HepG2 (cell line): ENCODE data around the gene EHD4. TPM values are rescaled to one million over a fixed set of nuclear protein-coding genes. Genes with fewer than 3 reads are reported as not detected.

Experiments
- ATAC-seq: fragments of 200-7000 bp; cut with Tn5 transposase; 3 replicates; pipeline ENCODE4 v1.9.1; 2020; ENCODE audit warnings: mild to moderate bottlenecking, moderate library complexity
- BruUV-seq: library from RNA; stranded (reverse); fragments of 400-500 nt; replicated peaks from 2 replicates; lab custom pipeline; 2021; lab: Mats Ljungman, UMichigan
- CTCF ChIA-PET: fragments of 300-600 bp; formaldehyde crosslinking; extraction: SDS; loops from one replicate; lab custom pipeline; 2021; ENCODE audit warnings: low total read pairs, inconsistent platforms, low intra/inter-chr PET ratio; lab: Yijun Ruan, JAX
- POLR2A ChIA-PET: fragments of 350-600 bp; sonication (Branson Sonifier 250); formaldehyde crosslinking; loops from one replicate; lab custom pipeline; 2020; ENCODE audit warnings: antibody characterized with exemption, inconsistent platforms; lab: Yijun Ruan, JAX
- DNase-seq: peaks from one replicate; pipeline ENCODE4 v3.0.0-alpha.2; 2015; ENCODE audit warnings: low spot score
- FAIRE-seq: peaks from 3 replicates; lab custom pipeline; 2011; peaks lifted over from hg19 to GRCh38; lab: Jason Lieb, UNC
- H2AFZ ChIP-seq: one replicate; pipeline ENCODE4 v1.6.1; 2011; ENCODE audit warnings: low read length, inconsistent platforms
- H3K27ac ChIP-seq: fragments of 300-600 bp; 3 replicates; pipeline ENCODE4 v1.8.0; 2011; ENCODE audit warnings: mixed run types, mild to moderate bottlenecking, mixed read lengths, low read length, inconsistent platforms; ENCODE audit not compliant: insufficient read depth; ENCODE audit errors: extremely low read length
- H3K27me3 ChIP-seq, 2 experiments: fragments of 200-600 bp in 1 of 2; 2 replicates in 1 of 2; 3 replicates in 1 of 2; pipeline versions ENCODE4 v1.6.0 to v1.8.0; 2011; ENCODE audit warnings: low read length in 2 of 2, mild to moderate bottlenecking in 2 of 2, moderate library complexity in 2 of 2, inconsistent platforms in 1 of 2; ENCODE audit not compliant: insufficient read depth in 2 of 2, control insufficient read depth in 1 of 2
- H3K36me3 ChIP-seq, 2 experiments: fragments of 200-600 bp in 1 of 2; replicated peaks in 1 of 2; 2 replicates in 1 of 2; 3 replicates in 1 of 2; pipeline versions ENCODE4 v1.5.1 to v1.8.0; 2011; ENCODE audit warnings: low read length in 2 of 2, inconsistent platforms in 1 of 2; ENCODE audit not compliant: insufficient read depth in 2 of 2, control insufficient read depth in 1 of 2
- H3K4me1 ChIP-seq: 2 replicates; pipeline ENCODE4 v1.5.1; 2012; ENCODE audit warnings: low read length, inconsistent platforms; ENCODE audit not compliant: insufficient read depth
- H3K4me2 ChIP-seq: 2 replicates; pipeline ENCODE4 v1.6.0; 2011; ENCODE audit warnings: low read depth, low read length, inconsistent platforms
- H3K4me3 ChIP-seq, 3 experiments: fragments of 200-600 bp in 1 of 3; sonication (generic), shearing (Covaris generic) in 1 of 3; replicated peaks in 1 of 3; 2 replicates each; pipeline ENCODE4 v1.5.1; 2011 to 2016; ENCODE audit warnings: low read length in 3 of 3, inconsistent platforms in 2 of 3, low read depth in 2 of 3, mild to moderate bottlenecking in 2 of 3, control low read depth in 1 of 3, mixed read lengths in 1 of 3; ENCODE audit not compliant: insufficient read depth in 1 of 3
- H3K79me2 ChIP-seq: one replicate; pipeline ENCODE4 v1.6.1; 2011; ENCODE audit warnings: low read length, inconsistent platforms; ENCODE audit not compliant: insufficient read depth
- H3K9ac ChIP-seq: 2 replicates; pipeline ENCODE4 v1.6.0; 2011; ENCODE audit warnings: mild to moderate bottlenecking, low read depth, low read length, inconsistent platforms; ENCODE audit not compliant: insufficient read depth
- H3K9me3 ChIP-seq: 2 replicates; pipeline ENCODE4 v1.5.1; 2012; ENCODE audit warnings: mild to moderate bottlenecking, low read length
- H4K20me1 ChIP-seq: 2 replicates; pipeline ENCODE4 v1.6.0; 2011; ENCODE audit warnings: inconsistent platforms, mild to moderate bottlenecking, low read length, moderate library complexity; ENCODE audit not compliant: insufficient read depth
- ELF1 ChIP-seq: sonication (generic); formaldehyde crosslinking; IDR thresholded peaks from 2 replicates; pipeline ENCODE4 v1.4.0; 2020; ENCODE audit warnings: missing genetic modification reagents
- FUBP1 ChIP-seq: sonication (generic); formaldehyde crosslinking; IDR thresholded peaks from 2 replicates; pipeline ENCODE4 v1.5.1; 2020; ENCODE audit warnings: missing genetic modification reagents, mild to moderate bottlenecking, borderline replicate concordance
- IRX3 ChIP-seq: sonication (generic); formaldehyde crosslinking; IDR thresholded peaks from 2 replicates; pipeline ENCODE4 v1.8.1; 2023; ENCODE audit warnings: mild to moderate bottlenecking, low read depth, missing genetic modification reagents, borderline replicate concordance
- ISX ChIP-seq: sonication (generic); formaldehyde crosslinking; conservative IDR thresholded peaks from 2 replicates; pipeline ENCODE4 v1.5.0; 2020; ENCODE audit warnings: missing genetic modification reagents
- KDM5A ChIP-seq: fragments of 200-600 bp; sonication (generic); IDR thresholded peaks from 2 replicates; pipeline ENCODE4 v1.7.0; 2018; ENCODE audit warnings: antibody characterized with exemption, mild to moderate bottlenecking, low read length, borderline replicate concordance
- KIAA2018 ChIP-seq: sonication (generic); formaldehyde crosslinking; IDR thresholded peaks from 2 replicates; pipeline ENCODE4 v1.5.0; 2020; ENCODE audit warnings: mild to moderate bottlenecking, missing genetic modification reagents, borderline replicate concordance
- MXI1 ChIP-seq: IDR thresholded peaks from 3 replicates; pipeline ENCODE4 v1.6.1; 2012; ENCODE audit warnings: low read depth, low read length, inconsistent platforms, borderline replicate concordance
- RBFOX2 ChIP-seq: fragments of 200-400 bp; formaldehyde crosslinking; IDR thresholded peaks from 2 replicates; pipeline ENCODE4 v1.6.1; 2017; ENCODE audit warnings: low read depth, mild to moderate bottlenecking, low read length
- RXRA ChIP-seq: sonication (generic); formaldehyde crosslinking; IDR thresholded peaks from 2 replicates; pipeline ENCODE4 v1.5.1; 2020; ENCODE audit warnings: missing genetic modification reagents
- SYNCRIP ChIP-seq: fragments of 200-400 bp; formaldehyde crosslinking; IDR thresholded peaks from 2 replicates; pipeline ENCODE4 v1.6.1; 2018; ENCODE audit warnings: mild to moderate bottlenecking, low read depth, low read length; ENCODE audit not compliant: insufficient read depth
- TGIF2 ChIP-seq: IDR thresholded peaks from 2 replicates; pipeline ENCODE4 v1.6.1; 2016; ENCODE audit warnings: control low read depth, missing compliant biosample characterization
- ZNF124 ChIP-seq: sonication (generic); formaldehyde crosslinking; IDR thresholded peaks from 2 replicates; pipeline ENCODE4 v1.4.0; 2020; ENCODE audit warnings: missing genetic modification reagents
- ZNF331 ChIP-seq: sonication (generic); formaldehyde crosslinking; IDR thresholded peaks from 2 replicates; pipeline ENCODE4 v1.4.0; 2020; ENCODE audit warnings: missing genetic modification reagents
- ZNF503 ChIP-seq: sonication (generic); formaldehyde crosslinking; IDR thresholded peaks from 2 replicates; pipeline ENCODE4 v1.4.0; 2020; ENCODE audit warnings: missing genetic modification reagents
- WGBS: methylation state at CpG from one replicate; pipeline ENCODE4 v1.1.6; 2017; ENCODE audit warnings: low lambda C conversion rate; 5-methylcytosine and 5-hydroxymethylcytosine counted together
- in situ Hi-C: cut with HindIII; loops from 2 replicates; pipeline ENCODE4 v1.10.0; 2017; ENCODE audit warnings: low pct_unique_long_range_greater_than_20kb; ENCODE audit not compliant: extremely low pct_ligation_motif_present
- intact Hi-C: fragments of 100-400 bp; cut with micrococcal nuclease; formaldehyde crosslinking; loops from one replicate; pipeline ENCODE4 v1.10.0; 2022; ENCODE audit not compliant: unreplicated experiment
- polyA plus RNA-seq, 8 experiments: library from polyadenylated mRNA; depleted of rRNA in 3 of 8; stranded (reverse) in 7 of 8; unstranded in 1 of 8; fragments of >200 nt; fragmentation: Illumina TruSeq in 4 of 8; extraction: Trizol in 4 of 8; gene quantifications; 2 replicates each; pipeline versions ENCODE4 v1.2.1 to v1.2.3, GENCODE V29; 2011 to 2016; ENCODE audit warnings: low read depth in 4 of 8, missing spikeins in 1 of 8, mixed read lengths in 1 of 8; ENCODE audit not compliant: insufficient read depth in 1 of 8
- total RNA-seq, 5 experiments: library from RNA; depleted of rRNA; stranded (reverse); fragments of >200 nt; fragmentation: Illumina TruSeq; extraction: Trizol; gene quantifications; 2 replicates each; pipeline ENCODE4 v1.2.3, GENCODE V29; 2016; ENCODE audit warnings: low read depth in 1 of 5

EHD4 gene
- total and polyA plus RNA-seq, 2 of the 13 experiments (the other 11 are each of a cell fraction or from before 2014, with no cell fraction given), result 3.1 to 4.8 TPM

GRCh38 chr15:41884458-41884857, 87.9 kb downstream of the EHD4 start:
- POLR2A ChIA-PET, result no interaction called here
- intact Hi-C loops (no loop called here), in situ Hi-C loops (no loop called here)
- CTCF ChIA-PET, result no interaction called here
- no peak for FAIRE-seq
- Histone ChIP-seq H4K20me1 (0 out of 2 replicates have a peak, but pooled peaks cover 3% of the 10 kb centered on the region), H3K4me3 (no peak overlapping the region), H3K9ac (no peak overlapping the region), H3K36me3 (no peaks in the 10 kb centered on the region), H3K4me1 (peaks cover 8% of the 10 kb centered on the region; the same call in 1 of the 2 replicates), H3K9me3 (no peaks in the 10 kb centered on the region), H2AFZ (no peak overlapping the region), H3K27me3 (peaks cover 11 to 62% of the 10 kb centered on the region in 2 experiments; a peak in 4 of 5 replicates), H3K79me2 (no peaks in the 10 kb centered on the region), H3K4me2 (no peak overlapping the region), H3K27ac (no peak overlapping the region)
- 41% methylated on average over 7 of the region's 7 CpGs for WGBS
- TF ChIP-seq MXI1, result no peak
- TF ChIP-seq KIAA2018, result no peak
- no peak for TF ChIP-seq FUBP1 (CRISPR knock-in tag)
- no peak for TF ChIP-seq SYNCRIP
- TF ChIP-seq RBFOX2, result no peak
- TF ChIP-seq ELF1 (CRISPR knock-in tag), result no peak
- no peak for TF ChIP-seq ZNF503 (CRISPR knock-in tag)
- no peak for TF ChIP-seq ISX (CRISPR knock-in tag)
- no peak for TF ChIP-seq RXRA (CRISPR knock-in tag)
- TF ChIP-seq ZNF124 (CRISPR knock-in tag), result no peak
- TF ChIP-seq KDM5A, result no peak
- no peak for TF ChIP-seq ZNF331 (CRISPR knock-in tag)
- TF ChIP-seq IRX3, result no peak
- no peak for TF ChIP-seq TGIF2
- no TSS peak for BruUV-seq
- no peak for DNase-seq
- no peak for ATAC-seq
